Stimulated activated naive B cell treated with anti-CD40 and anti-IgM and Interleukin-4, amounts not matched to agents 10 μg/mL and 1 μg/mL and 100 μg/mL, for 72 hours (primary cell): ENCODE data around the gene TOMM7.
A peak's percentile ranks its signal among the peaks of the same experiment; 100 is the strongest.
"Not testable (repeated sequence)": the region's sequence is repeated elsewhere in the genome, so short reads cannot be mapped to it uniquely, and the experiment has no call there.

ENCODE experiments used
- ATAC-seq, 2 donors: fragments of 150-1000 bp; cut with Tn5 transposase; replicated peaks; 2 replicates each; pipeline ENCODE4 v1.10.0; 2021; ENCODE audit warnings: moderate library complexity in 1 of 2
- DNase-seq: peaks from one replicate; pipeline ENCODE4 v3.0.0; 2021
- H3K27ac Mint-ChIP-seq: one replicate; pipeline ENCODE4 v1.8.0; 2022; ENCODE audit warnings: mild to moderate bottlenecking, mixed read lengths
- H3K27me3 Mint-ChIP-seq, 2 donors: one replicate each; pipeline ENCODE4 v1.8.0; 2022; ENCODE audit warnings: mixed read lengths in 2 of 2
- H3K36me3 Mint-ChIP-seq, 2 donors: one replicate each; pipeline ENCODE4 v1.8.0; 2022; ENCODE audit warnings: mixed read lengths in 2 of 2, mild to moderate bottlenecking in 1 of 2
- H3K4me1 Mint-ChIP-seq, 2 donors: one replicate each; pipeline ENCODE4 v1.8.0; 2022; ENCODE audit warnings: mixed read lengths in 2 of 2, mild to moderate bottlenecking in 1 of 2
- H3K4me3 Mint-ChIP-seq, 2 donors: one replicate each; pipeline ENCODE4 v1.8.0; 2022; ENCODE audit warnings: mild to moderate bottlenecking in 2 of 2, mixed read lengths in 2 of 2, moderate library complexity in 1 of 2
- H3K9me3 Mint-ChIP-seq, 2 donors: one replicate each; pipeline ENCODE4 v1.8.0; 2022; ENCODE audit warnings: mixed read lengths in 2 of 2, mild to moderate bottlenecking in 1 of 2

Gene TOMM7

GRCh38 chr7:22801912-22802311 lies 20.7 kb downstream of the TOMM7 start:
- Mint-ChIP-seq H3K27me3 (peaks cover 0 to 11% of the 10 kb centered on the region in 2 donors), H3K9me3 (peaks cover 0 to 3% of the 10 kb centered on the region in 2 donors), H3K36me3 (peaks cover 2 to 3% of the 10 kb centered on the region in 2 donors), H3K4me1 (no peaks in the 10 kb centered on the region), H3K4me3 (no peak overlapping the region), H3K27ac (no peak overlapping the region)
- DNase-seq (no peak), ATAC-seq (no peak)

GRCh38 chr7:22799633-22800032 lies 23.0 kb downstream of the TOMM7 start:
- H3K4me1 Mint-ChIP-seq: no peaks in the 10 kb centered on the region
- peaks cover 0 to 13% of the 10 kb centered on the region in 2 donors for H3K27me3 Mint-ChIP-seq
- no peak for DNase-seq
- no peak for ATAC-seq
- H3K9me3 Mint-ChIP-seq: peaks cover 0 to 3% of the 10 kb centered on the region in 2 donors
- no peak overlapping the region for H3K4me3 Mint-ChIP-seq
- peaks cover 2 to 5% of the 10 kb centered on the region in 2 donors for H3K36me3 Mint-ChIP-seq
- no peak overlapping the region for H3K27ac Mint-ChIP-seq

DNA sequence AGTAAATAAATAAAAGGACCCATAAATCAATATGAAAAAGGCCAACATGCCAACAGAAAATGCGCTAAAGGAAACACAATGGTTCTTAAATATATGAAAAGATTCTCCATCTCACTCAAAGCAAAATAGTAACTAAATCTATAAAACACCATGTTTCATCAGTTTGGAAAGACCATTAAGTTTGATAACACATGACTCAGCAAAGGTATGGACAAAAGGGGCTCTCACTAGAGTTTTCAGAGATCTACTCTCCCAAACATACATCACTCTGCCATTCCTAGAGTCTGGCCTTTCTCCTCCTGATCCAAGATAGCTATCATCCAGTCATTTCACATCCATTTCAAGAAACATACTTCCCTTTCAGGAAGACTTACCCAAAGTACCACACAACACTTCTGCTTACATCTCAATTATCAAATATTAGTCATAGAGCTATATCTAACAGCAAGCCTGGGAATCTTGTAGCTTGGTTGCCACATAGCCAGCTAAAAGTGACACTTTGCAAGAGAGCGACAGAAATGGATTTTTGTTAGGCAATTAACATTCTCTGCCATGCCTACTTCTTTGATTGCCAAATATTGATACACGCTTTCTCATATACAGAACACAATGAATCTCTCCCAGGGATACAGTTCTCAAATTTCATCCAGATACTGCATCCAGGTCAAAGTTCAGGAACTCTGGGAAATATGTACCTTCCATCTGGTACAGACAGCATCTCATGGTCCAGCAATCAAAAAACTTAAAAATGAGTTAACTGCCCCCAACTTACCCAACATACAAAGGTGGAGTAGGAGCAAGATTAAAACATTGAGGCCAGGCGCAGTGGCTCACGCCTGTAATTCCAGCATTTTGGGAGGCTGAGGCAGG lies 28.8 kb downstream of the TOMM7 start:
- Mint-ChIP-seq H3K27me3 (peaks cover 5% of the 10 kb centered on the region in 2 donors), H3K4me3 (no peak overlapping the region), H3K36me3 (peaks cover 2 to 5% of the 10 kb centered on the region in 2 donors), H3K4me1 (no peaks in the 10 kb centered on the region), H3K9me3 (peaks cover 0 to 3% of the 10 kb centered on the region in 2 donors), H3K27ac (no peak overlapping the region)
- DNase-seq (no peak), ATAC-seq (no peak)

GRCh38 chr7:22791204-22792158 lies 31.2 kb downstream of the TOMM7 start:
- ATAC-seq (no peak), DNase-seq (no peak)
- no peaks in the 10 kb centered on the region for H3K4me1 Mint-ChIP-seq
- H3K36me3 Mint-ChIP-seq: no peaks in the 10 kb centered on the region
- peaks cover 0 to 5% of the 10 kb centered on the region in 2 donors for H3K27me3 Mint-ChIP-seq
- no peak overlapping the region for H3K27ac Mint-ChIP-seq
- no peaks in the 10 kb centered on the region for H3K9me3 Mint-ChIP-seq
- H3K4me3 Mint-ChIP-seq: no peak overlapping the region

DNA sequence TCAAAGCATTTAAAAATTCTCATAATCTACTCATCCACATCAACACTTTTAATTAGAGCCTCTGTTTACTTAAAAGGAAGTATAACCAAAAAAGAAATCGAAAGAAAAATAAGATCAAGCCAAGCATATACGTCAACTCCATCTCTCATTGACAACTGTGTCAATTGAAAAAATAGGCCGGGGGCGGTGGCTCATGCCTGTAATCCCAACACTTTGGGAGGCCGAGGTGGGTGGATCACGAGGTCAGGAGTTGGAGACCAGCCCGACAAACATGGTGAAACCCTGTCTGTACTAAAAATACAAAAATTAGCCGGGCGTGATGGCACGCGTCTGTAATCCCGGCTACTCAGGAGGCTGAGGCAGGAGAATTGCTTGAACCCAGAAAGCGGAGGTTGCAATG lies 32.0 kb downstream of the TOMM7 start:
- H3K4me1 Mint-ChIP-seq, ATAC-seq, H3K36me3 Mint-ChIP-seq, DNase-seq, H3K4me3 Mint-ChIP-seq, H3K9me3 Mint-ChIP-seq, H3K27me3 Mint-ChIP-seq, H3K27ac Mint-ChIP-seq: not testable (repeated sequence)

DNA sequence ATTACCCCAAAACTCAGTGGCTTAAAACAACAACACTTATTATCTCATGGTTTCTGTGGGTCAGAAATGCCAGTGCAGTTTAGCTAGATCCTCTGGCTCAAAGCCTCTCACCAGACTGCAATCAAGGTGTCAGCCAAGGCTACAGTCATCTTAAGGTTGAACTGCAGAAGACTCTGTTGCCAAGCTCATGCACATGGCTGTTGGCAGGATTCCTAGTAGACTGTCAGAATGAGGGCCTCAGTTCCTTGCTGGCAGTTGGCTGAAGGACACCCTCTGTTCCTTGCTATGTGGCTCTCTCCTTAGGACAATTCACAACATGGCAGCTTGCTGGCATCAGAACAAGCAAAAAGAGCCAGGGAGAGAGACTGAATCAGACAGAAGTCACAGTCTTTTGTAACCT lies 34.7 kb downstream of the TOMM7 start:
- Mint-ChIP-seq H3K27ac (no peak overlapping the region), H3K9me3 (no peaks in the 10 kb centered on the region), H3K4me3 (no peak overlapping the region), H3K4me1 (no peaks in the 10 kb centered on the region), H3K27me3 (no peaks in the 10 kb centered on the region), H3K36me3 (no peaks in the 10 kb centered on the region)
- ATAC-seq (no peak), DNase-seq (no peak)

DNA sequence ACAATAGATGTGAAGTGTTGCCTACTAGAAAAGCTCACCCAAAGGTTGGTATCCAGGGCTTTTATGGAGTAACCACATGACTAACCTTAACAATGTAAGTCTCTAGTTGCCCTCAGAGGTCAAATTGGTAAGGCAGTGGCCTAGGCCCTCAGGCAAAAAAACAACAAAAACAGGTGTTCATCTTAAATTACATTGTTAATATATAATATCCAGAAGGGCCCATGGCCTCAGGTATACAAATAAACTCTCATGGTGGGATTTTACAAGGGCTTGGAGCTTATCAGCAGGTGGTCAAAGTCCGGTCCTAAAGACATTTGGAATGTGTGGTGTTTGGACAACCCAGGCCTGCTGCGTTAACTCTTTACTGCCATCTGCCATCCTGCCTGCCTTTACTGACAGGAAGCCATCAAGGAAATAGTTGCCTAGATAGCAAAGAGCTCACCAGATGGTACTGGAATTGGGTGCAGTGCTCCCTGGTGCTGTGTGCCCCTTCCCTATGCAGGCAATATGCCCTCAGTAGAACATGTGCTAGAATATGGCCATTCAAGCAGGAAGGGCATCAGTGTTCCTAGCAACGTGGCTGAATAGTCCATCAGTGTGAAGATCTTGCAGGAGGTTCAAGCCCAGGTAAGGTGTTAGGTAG lies 36.2 kb downstream of the TOMM7 start:
- H3K27me3 Mint-ChIP-seq: no peaks in the 10 kb centered on the region
- ATAC-seq: no peak
- H3K27ac Mint-ChIP-seq: no peak overlapping the region
- no peak for DNase-seq
- H3K4me3 Mint-ChIP-seq: no peak overlapping the region
- no peaks in the 10 kb centered on the region for H3K9me3 Mint-ChIP-seq
- H3K4me1 Mint-ChIP-seq: peaks cover 8 to 10% of the 10 kb centered on the region in 2 donors
- no peaks in the 10 kb centered on the region for H3K36me3 Mint-ChIP-seq

- DNase-seq: no peak
- H3K4me3 Mint-ChIP-seq: no peak overlapping the region
These were observed 38.3 kb downstream of the TOMM7 start for GRCh38 chr7:22784346-22784745.

GRCh38 chr7:22783421-22783820 lies 39.2 kb downstream of the TOMM7 start:
- DNase-seq: no peak
- H3K4me1 Mint-ChIP-seq: peaks cover 8 to 10% of the 10 kb centered on the region in 2 donors
- no peak for ATAC-seq

More at GRCh38 chr7:22784346-22784745, 38.3 kb downstream of the TOMM7 start:
- H3K36me3 Mint-ChIP-seq: no peaks in the 10 kb centered on the region
- no peaks in the 10 kb centered on the region for H3K9me3 Mint-ChIP-seq
- no peak overlapping the region for H3K27ac Mint-ChIP-seq
- H3K4me1 Mint-ChIP-seq: peaks cover 8 to 10% of the 10 kb centered on the region in 2 donors
- no peaks in the 10 kb centered on the region for H3K27me3 Mint-ChIP-seq
- no peak for ATAC-seq

DNA sequence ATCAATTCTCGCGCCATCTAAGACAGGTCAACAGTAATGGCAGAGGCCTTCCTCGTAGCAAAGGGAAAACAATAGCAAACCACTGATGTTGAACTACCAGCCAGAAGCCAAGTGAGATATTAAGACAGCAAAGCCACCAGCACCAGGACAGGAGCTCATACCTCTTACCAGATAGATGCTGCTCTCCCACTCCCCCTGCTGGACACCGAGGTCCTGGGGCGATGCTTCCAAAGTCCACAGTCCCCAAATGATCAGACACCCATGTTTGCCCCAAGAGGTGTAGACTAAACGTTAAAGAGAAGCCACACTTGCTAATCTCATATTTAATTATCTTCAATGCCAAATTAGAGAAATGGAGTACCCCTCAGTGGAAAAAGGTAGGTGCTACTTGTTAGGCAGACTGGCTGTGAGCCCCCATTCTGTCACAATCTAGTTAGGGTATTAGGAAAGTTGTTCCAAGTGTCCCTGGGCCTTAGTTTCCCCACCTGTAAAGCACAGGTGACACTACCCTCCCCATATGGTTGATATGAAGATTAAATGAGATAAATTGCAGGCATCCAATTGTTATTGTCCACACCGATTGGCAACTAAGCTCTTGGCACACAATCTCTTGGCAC lies 39.9 kb downstream of the TOMM7 start:
- peaks cover 8 to 10% of the 10 kb centered on the region in 2 donors for H3K4me1 Mint-ChIP-seq
- no peaks in the 10 kb centered on the region for H3K36me3 Mint-ChIP-seq
- peak; percentile 64 for DNase-seq
- no peak overlapping the region for H3K27ac Mint-ChIP-seq
- no peaks in the 10 kb centered on the region for H3K27me3 Mint-ChIP-seq
- no peak overlapping the region for H3K4me3 Mint-ChIP-seq
- ATAC-seq: peak; percentile 93 to 100
- no peaks in the 10 kb centered on the region for H3K9me3 Mint-ChIP-seq

More at GRCh38 chr7:22783421-22783820, 39.2 kb downstream of the TOMM7 start:
- Mint-ChIP-seq H3K27me3 (no peaks in the 10 kb centered on the region), H3K4me3 (no peak overlapping the region), H3K9me3 (no peaks in the 10 kb centered on the region), H3K36me3 (no peaks in the 10 kb centered on the region), H3K27ac (no peak overlapping the region)

- Mint-ChIP-seq H3K27ac (no peak overlapping the region), H3K4me3 (no peak overlapping the region), H3K27me3 (no peaks in the 10 kb centered on the region), H3K9me3 (no peaks in the 10 kb centered on the region), H3K36me3 (no peaks in the 10 kb centered on the region), H3K4me1 (peaks cover 8 to 10% of the 10 kb centered on the region in 2 donors)
- no peak for DNase-seq
- ATAC-seq: no peak
These were observed 41.4 kb downstream of the TOMM7 start for GRCh38 chr7:22781230-22781711.

DNA sequence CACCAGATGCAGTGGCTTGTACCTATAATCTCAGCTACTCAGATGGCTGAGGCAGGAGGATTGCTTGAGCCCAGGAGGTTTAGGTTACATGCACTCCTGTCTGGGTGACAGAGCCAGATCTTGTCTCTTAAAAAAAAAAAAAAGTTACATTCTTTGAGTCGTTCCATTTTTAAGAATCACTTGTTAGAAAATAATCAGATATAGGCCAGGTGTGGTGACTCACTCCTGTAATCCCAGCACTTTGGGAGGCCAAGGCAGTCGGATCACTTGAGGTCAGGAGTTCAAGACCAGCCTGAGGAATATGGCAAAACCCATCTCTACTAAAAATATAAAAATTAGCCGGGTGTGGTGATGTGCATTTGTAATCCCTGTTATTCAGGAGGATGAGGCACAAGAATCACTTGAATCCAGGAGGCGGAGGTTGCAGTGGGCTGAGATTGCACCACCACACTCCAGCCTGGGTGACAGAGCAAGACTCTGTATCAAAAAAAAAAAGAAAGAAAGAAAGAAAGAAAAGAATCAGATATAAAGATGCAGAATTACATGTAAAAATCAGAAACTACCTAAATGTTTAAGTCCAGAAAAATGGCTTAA lies 42.8 kb downstream of the TOMM7 start:
- not testable (repeated sequence) for H3K36me3 Mint-ChIP-seq, H3K4me3 Mint-ChIP-seq, H3K27ac Mint-ChIP-seq, H3K27me3 Mint-ChIP-seq, DNase-seq, ATAC-seq, H3K9me3 Mint-ChIP-seq, H3K4me1 Mint-ChIP-seq

GRCh38 chr7:22776964-22777363 lies 45.7 kb downstream of the TOMM7 start:
- H3K27me3 Mint-ChIP-seq: no peaks in the 10 kb centered on the region
- H3K27ac Mint-ChIP-seq: no peak overlapping the region
- no peak overlapping the region for H3K4me3 Mint-ChIP-seq
- ATAC-seq: no peak
- DNase-seq: no peak
- H3K4me1 Mint-ChIP-seq: peaks cover 0 to 1% of the 10 kb centered on the region in 2 donors
- H3K9me3 Mint-ChIP-seq: no peaks in the 10 kb centered on the region
- H3K36me3 Mint-ChIP-seq: no peaks in the 10 kb centered on the region
